HepG2 (cell line): Measurements from ENCODE around the gene KARS1. TPM values are rescaled to one million over a fixed set of nuclear protein-coding genes. Genes with fewer than 3 reads are reported as not detected.

Experiments
- DNMT3B ChIP-seq: conservative IDR thresholded peaks from 2 replicates; pipeline ENCODE4 v1.6.1; 2016; ENCODE audit warnings: missing biosample characterization, control low read depth
- JUNB ChIP-seq: sonication (generic); formaldehyde crosslinking; IDR thresholded peaks from 2 replicates; pipeline ENCODE4 v1.8.0; 2022; ENCODE audit warnings: missing genetic modification reagents, mild to moderate bottlenecking, borderline replicate concordance
- MAX ChIP-seq: IDR thresholded peaks from 2 replicates; pipeline ENCODE4 v1.6.1; 2012; ENCODE audit warnings: inconsistent platforms
- MIER3 ChIP-seq: IDR thresholded peaks from 2 replicates; pipeline ENCODE4 v1.6.1; 2016; ENCODE audit warnings: missing compliant biosample characterization, borderline replicate concordance
- MLLT10 ChIP-seq: sonication (generic); formaldehyde crosslinking; IDR thresholded peaks from 2 replicates; pipeline ENCODE4 v1.4.0; 2020; ENCODE audit warnings: missing genetic modification reagents
- PHF21A ChIP-seq: sonication (generic); formaldehyde crosslinking; IDR thresholded peaks from 2 replicates; pipeline ENCODE4 v1.5.0; 2020; ENCODE audit warnings: mild to moderate bottlenecking, missing genetic modification reagents
- RXRB ChIP-seq: IDR thresholded peaks from 2 replicates; pipeline ENCODE4 v1.6.1; 2016; ENCODE audit warnings: borderline replicate concordance, missing genetic modification reagents, missing compliant biosample characterization
- SKI ChIP-seq: fragments of 450-650 bp; IDR thresholded peaks from one replicate; pipeline ENCODE4 v1.6.1; 2018; ENCODE audit warnings: mild to moderate bottlenecking; ENCODE audit not compliant: partially characterized antibody
- ZBTB39 ChIP-seq: sonication (generic); formaldehyde crosslinking; IDR thresholded peaks from 2 replicates; pipeline ENCODE4 v1.5.0; 2020; ENCODE audit warnings: missing genetic modification reagents
- ZNF24 ChIP-seq: fragments of 450-650 bp; IDR thresholded peaks from 2 replicates; pipeline ENCODE4 v1.6.1; 2017; ENCODE audit warnings: antibody characterized with exemption, mild to moderate bottlenecking
- ZNF253 ChIP-seq: sonication (generic); formaldehyde crosslinking; IDR thresholded peaks from 2 replicates; pipeline ENCODE4 v1.8.0; 2022; ENCODE audit warnings: mild to moderate bottlenecking, missing genetic modification reagents, borderline replicate concordance
- ZNF3 ChIP-seq: IDR thresholded peaks from 2 replicates; pipeline ENCODE4 v1.7.0; 2017; ENCODE audit warnings: inconsistent platforms
- ZNF660 ChIP-seq: sonication (generic); formaldehyde crosslinking; IDR thresholded peaks from 2 replicates; pipeline ENCODE4 v1.5.1; 2020; ENCODE audit warnings: mild to moderate bottlenecking, low read depth, missing genetic modification reagents, borderline replicate concordance
- polyA plus RNA-seq, 8 experiments: library from polyadenylated mRNA; depleted of rRNA in 3 of 8; stranded (reverse) in 7 of 8; unstranded in 1 of 8; fragments of >200 nt; fragmentation: Illumina TruSeq in 4 of 8; extraction: Trizol in 4 of 8; gene quantifications; 2 replicates each; pipeline versions ENCODE4 v1.2.1 to v1.2.3, GENCODE V29; 2011 to 2016; ENCODE audit warnings: low read depth in 4 of 8, missing spikeins in 1 of 8, mixed read lengths in 1 of 8; ENCODE audit not compliant: insufficient read depth in 1 of 8
- total RNA-seq, 5 experiments: library from RNA; depleted of rRNA; stranded (reverse); fragments of >200 nt; fragmentation: Illumina TruSeq; extraction: Trizol; gene quantifications; 2 replicates each; pipeline ENCODE4 v1.2.3, GENCODE V29; 2016; ENCODE audit warnings: low read depth in 1 of 5
- TF ChIP-seq, protein P1 (sequence below): sonication (generic); formaldehyde crosslinking; IDR thresholded peaks from 2 replicates; pipeline ENCODE4 v1.4.0; 2020; ENCODE audit warnings: missing genetic modification reagents
- TF ChIP-seq, protein P2 (sequence below): sonication (generic); formaldehyde crosslinking; IDR thresholded peaks from 2 replicates; pipeline ENCODE4 v1.8.1; 2023; ENCODE audit warnings: missing genetic modification reagents, mild to moderate bottlenecking, borderline replicate concordance
- TF ChIP-seq, protein P3 (sequence below): sonication (generic); formaldehyde crosslinking; IDR thresholded peaks from 2 replicates; pipeline ENCODE4 v1.4.0; 2020; ENCODE audit warnings: missing genetic modification reagents
- TF ChIP-seq, protein P4 (sequence below): sonication (generic); formaldehyde crosslinking; conservative IDR thresholded peaks from 2 replicates; pipeline ENCODE4 v1.4.0; 2020; ENCODE audit warnings: mild to moderate bottlenecking, missing genetic modification reagents, moderate library complexity

KARS1 gene
- total and polyA plus RNA-seq, 2 of the 13 experiments (the other 11 are each of a cell fraction or from before 2014, with no cell fraction given) = 141 to 276 TPM

DNA sequence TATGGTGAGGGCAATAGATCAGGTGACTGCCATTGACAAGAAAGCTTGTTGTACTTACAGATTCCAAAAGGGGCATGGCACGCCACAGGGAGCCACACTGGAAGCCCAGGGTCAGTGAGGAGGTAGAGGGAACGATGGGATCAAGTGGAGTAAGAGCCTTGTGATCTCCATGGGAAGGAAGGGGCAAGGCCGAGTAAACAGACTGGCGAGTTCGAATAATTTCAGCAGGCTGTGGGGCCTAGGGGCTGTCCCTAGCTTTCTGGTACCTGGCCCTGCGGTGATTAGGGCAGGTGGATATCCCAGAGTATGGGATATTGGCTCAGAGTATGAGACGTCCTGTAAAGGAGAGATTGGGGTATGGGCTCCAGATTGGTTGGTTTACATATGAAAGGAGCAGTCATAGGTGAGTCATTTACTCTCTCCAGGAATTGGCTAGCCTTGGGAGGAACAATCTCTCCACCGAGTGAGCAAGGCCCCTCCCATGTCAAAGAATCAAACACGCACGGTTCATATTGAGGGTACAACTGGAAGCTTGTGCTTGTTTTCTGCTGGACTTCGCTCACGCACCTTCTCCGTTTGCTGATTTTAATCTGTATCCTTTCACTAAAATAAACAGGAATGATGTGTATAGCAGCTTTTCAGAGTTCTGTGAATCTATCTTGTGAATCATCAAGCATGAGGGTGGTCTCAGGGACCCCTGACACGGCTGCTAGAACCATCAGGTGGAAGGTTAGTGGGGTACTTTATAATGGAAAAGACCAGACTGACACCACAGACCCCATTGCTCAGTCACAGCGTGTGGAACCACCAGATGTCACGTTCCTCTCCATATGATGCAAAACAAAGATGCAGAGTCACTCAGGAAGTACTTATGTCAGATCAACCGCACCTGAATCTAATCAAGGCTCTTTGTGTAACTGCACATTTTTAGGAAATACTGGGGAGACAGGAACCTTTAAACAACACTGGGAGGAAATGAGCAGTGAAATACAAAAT is 53.3 kb downstream of the KARS1 start (continued):
- TF ChIP-seq ZBTB39 (CRISPR knock-in tag) (no peak), ZNF24 (no peak), RXRB (CRISPR knock-in tag) (peak; percentile 13; the same call in 1 of the 2 replicates), JUNB (CRISPR knock-in tag) (no peak), ZNF660 (no peak), DNMT3B (CRISPR knock-in tag) (no peak), ZNF3 (CRISPR knock-in tag) (no peak), MIER3 (CRISPR knock-in tag) (no peak), SKI (peak; percentile 48), ZNF253 (CRISPR knock-in tag) (no peak), PHF21A (CRISPR knock-in tag) (peak; percentile 39; the same call in 1 of the 2 replicates), MAX (no peak), MLLT10 (CRISPR knock-in tag) (no peak)
- TF ChIP-seq, protein P1, sequence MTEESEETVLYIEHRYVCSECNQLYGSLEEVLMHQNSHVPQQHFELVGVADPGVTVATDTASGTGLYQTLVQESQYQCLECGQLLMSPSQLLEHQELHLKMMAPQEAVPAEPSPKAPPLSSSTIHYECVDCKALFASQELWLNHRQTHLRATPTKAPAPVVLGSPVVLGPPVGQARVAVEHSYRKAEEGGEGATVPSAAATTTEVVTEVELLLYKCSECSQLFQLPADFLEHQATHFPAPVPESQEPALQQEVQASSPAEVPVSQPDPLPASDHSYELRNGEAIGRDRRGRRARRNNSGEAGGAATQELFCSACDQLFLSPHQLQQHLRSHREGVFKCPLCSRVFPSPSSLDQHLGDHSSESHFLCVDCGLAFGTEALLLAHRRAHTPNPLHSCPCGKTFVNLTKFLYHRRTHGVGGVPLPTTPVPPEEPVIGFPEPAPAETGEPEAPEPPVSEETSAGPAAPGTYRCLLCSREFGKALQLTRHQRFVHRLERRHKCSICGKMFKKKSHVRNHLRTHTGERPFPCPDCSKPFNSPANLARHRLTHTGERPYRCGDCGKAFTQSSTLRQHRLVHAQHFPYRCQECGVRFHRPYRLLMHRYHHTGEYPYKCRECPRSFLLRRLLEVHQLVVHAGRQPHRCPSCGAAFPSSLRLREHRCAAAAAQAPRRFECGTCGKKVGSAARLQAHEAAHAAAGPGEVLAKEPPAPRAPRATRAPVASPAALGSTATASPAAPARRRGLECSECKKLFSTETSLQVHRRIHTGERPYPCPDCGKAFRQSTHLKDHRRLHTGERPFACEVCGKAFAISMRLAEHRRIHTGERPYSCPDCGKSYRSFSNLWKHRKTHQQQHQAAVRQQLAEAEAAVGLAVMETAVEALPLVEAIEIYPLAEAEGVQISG = 0 out of 2 replicates have a peak, but pooled peaks have one; percentile 30
- TF ChIP-seq, protein P2, sequence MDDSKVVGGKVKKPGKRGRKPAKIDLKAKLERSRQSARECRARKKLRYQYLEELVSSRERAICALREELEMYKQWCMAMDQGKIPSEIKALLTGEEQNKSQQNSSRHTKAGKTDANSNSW = no peak
- TF ChIP-seq, protein P3, sequence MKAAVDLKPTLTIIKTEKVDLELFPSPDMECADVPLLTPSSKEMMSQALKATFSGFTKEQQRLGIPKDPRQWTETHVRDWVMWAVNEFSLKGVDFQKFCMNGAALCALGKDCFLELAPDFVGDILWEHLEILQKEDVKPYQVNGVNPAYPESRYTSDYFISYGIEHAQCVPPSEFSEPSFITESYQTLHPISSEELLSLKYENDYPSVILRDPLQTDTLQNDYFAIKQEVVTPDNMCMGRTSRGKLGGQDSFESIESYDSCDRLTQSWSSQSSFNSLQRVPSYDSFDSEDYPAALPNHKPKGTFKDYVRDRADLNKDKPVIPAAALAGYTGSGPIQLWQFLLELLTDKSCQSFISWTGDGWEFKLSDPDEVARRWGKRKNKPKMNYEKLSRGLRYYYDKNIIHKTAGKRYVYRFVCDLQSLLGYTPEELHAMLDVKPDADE (CRISPR knock-in tag) = no peak
- TF ChIP-seq, protein P4, sequence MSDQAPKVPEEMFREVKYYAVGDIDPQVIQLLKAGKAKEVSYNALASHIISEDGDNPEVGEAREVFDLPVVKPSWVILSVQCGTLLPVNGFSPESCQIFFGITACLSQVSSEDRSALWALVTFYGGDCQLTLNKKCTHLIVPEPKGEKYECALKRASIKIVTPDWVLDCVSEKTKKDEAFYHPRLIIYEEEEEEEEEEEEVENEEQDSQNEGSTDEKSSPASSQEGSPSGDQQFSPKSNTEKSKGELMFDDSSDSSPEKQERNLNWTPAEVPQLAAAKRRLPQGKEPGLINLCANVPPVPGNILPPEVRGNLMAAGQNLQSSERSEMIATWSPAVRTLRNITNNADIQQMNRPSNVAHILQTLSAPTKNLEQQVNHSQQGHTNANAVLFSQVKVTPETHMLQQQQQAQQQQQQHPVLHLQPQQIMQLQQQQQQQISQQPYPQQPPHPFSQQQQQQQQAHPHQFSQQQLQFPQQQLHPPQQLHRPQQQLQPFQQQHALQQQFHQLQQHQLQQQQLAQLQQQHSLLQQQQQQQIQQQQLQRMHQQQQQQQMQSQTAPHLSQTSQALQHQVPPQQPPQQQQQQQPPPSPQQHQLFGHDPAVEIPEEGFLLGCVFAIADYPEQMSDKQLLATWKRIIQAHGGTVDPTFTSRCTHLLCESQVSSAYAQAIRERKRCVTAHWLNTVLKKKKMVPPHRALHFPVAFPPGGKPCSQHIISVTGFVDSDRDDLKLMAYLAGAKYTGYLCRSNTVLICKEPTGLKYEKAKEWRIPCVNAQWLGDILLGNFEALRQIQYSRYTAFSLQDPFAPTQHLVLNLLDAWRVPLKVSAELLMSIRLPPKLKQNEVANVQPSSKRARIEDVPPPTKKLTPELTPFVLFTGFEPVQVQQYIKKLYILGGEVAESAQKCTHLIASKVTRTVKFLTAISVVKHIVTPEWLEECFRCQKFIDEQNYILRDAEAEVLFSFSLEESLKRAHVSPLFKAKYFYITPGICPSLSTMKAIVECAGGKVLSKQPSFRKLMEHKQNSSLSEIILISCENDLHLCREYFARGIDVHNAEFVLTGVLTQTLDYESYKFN (CRISPR knock-in tag) = peak; percentile 75
